T-helper 2 cell (primary cell): Measurements from ENCODE around the gene UCK2.
A peak's percentile ranks its signal among the peaks of the same experiment; 100 is the strongest.

Experiments used
- DNase-seq, 5 experiments: peaks; one replicate each; pipeline versions ENCODE4 v3.0.0 to v3.0.0-alpha.2; 2012 to 2022

The UCK2 gene

GRCh38 chr1:165856021-165856420 lies 28.6 kb downstream of the UCK2 start:
- no peak for DNase-seq

- DNase-seq = no peak
These were observed 29.2 kb downstream of the UCK2 start for GRCh38 chr1:165856606-165857005.

- DNase-seq = no peak
These were observed 29.8 kb downstream of the UCK2 start for GRCh38 chr1:165857046-165857801.

GRCh38 chr1:165858364-165858823 lies 31.0 kb downstream of the UCK2 start:
- DNase-seq = no peak

GRCh38 chr1:165858967-165859845 lies 31.8 kb downstream of the UCK2 start:
- no peak for DNase-seq

GRCh38 chr1:165860065-165860464 lies 32.7 kb downstream of the UCK2 start:
- DNase-seq = no peak

- no peak for DNase-seq
These were observed 34.5 kb downstream of the UCK2 start for GRCh38 chr1:165861911-165862310.

- DNase-seq = no peak
These were observed 35.0 kb downstream of the UCK2 start for GRCh38 chr1:165862448-165862847.

GRCh38 chr1:165863346-165863745 lies 35.9 kb downstream of the UCK2 start:
- DNase-seq = no peak

- no peak for DNase-seq
These were observed 38.4 kb downstream of the UCK2 start for GRCh38 chr1:165865633-165866340.

- no peak for DNase-seq
These were observed 41.9 kb downstream of the UCK2 start for GRCh38 chr1:165869343-165869742.

- peak in 4 of 5 experiments; percentile 16 to 93 (median 48) for DNase-seq
These were observed 44.1 kb downstream of the UCK2 start for GRCh38 chr1:165871311-165872067.

GRCh38 chr1:165873481-165873880 lies 46.1 kb downstream of the UCK2 start:
- DNase-seq = no peak

- no peak for DNase-seq
These were observed 47.2 kb downstream of the UCK2 start for GRCh38 chr1:165874643-165875042.

GRCh38 chr1:165875171-165875570 lies 47.8 kb downstream of the UCK2 start:
- peak in 1 of 5 experiments; percentile 56 for DNase-seq

- DNase-seq = no peak
These were observed 48.2 kb downstream of the UCK2 start for GRCh38 chr1:165875604-165876003.

GRCh38 chr1:165876121-165876520 lies 48.7 kb downstream of the UCK2 start:
- DNase-seq = peak in 1 of 5 experiments; percentile 22

GRCh38 chr1:165877411-165877810 lies 50.0 kb downstream of the UCK2 start:
- no peak for DNase-seq

- no peak for DNase-seq
These were observed 50.6 kb downstream of the UCK2 start for GRCh38 chr1:165877940-165878556.

- DNase-seq = no peak
These were observed 52.5 kb downstream of the UCK2 start for GRCh38 chr1:165879946-165880345.

GRCh38 chr1:165880993-165881392 lies 53.6 kb downstream of the UCK2 start:
- DNase-seq = no peak
